HG02884 (cell line): ENCODE measurements around the gene UGCG.
"Not testable (repeated sequence)": the region's sequence is repeated elsewhere in the genome, so short reads cannot be mapped to it uniquely, and the experiment has no call there.

Source experiments
- ATAC-seq: cut with Tn5 transposase; IDR thresholded peaks from one replicate; pipeline ENCODE4 v1.9.1; 2021; ENCODE audit warnings: mild to moderate bottlenecking, moderate library complexity; ENCODE audit not compliant: unreplicated experiment

Gene UGCG

DNA sequence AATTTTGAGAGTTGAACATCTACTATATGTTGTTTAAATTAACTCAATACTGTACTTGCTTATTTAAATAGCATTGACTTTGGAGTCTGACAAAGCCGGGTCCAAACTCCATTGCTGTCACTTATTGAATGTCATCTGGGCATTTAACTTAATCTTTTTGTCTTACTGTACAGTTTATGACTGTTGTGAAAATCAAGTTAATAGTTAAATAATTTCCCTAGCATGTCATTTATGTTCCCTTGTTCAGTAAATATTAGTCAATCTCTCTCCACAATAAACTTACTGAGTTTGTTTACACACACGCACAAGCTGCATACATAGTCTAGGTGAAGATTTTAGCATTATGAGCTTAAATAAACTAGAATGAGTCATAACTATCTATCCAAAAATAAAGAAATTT lies 6.3 kb upstream of the UGCG start:
- ATAC-seq: no peak

DNA sequence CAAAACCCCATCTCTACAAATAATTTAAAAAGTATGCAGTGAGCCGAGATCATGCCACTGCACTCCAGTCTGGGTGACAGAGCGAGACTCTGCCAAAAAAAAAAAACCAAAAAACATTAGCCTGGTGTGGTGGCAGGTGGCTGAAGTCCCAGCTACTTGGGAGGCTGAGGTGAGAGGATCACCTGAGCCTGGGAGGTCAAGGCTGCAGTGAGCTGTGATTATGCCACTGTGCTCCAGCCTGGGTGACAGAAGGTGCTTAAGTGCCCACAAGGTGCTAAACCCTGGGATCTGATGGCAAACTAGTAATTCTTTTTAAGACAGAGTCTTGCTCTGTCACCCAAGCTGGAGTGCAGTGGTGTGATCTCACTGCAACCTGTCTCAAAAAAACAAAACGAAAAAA lies 5.7 kb upstream of the UGCG start:
- ATAC-seq: not testable (repeated sequence)

DNA sequence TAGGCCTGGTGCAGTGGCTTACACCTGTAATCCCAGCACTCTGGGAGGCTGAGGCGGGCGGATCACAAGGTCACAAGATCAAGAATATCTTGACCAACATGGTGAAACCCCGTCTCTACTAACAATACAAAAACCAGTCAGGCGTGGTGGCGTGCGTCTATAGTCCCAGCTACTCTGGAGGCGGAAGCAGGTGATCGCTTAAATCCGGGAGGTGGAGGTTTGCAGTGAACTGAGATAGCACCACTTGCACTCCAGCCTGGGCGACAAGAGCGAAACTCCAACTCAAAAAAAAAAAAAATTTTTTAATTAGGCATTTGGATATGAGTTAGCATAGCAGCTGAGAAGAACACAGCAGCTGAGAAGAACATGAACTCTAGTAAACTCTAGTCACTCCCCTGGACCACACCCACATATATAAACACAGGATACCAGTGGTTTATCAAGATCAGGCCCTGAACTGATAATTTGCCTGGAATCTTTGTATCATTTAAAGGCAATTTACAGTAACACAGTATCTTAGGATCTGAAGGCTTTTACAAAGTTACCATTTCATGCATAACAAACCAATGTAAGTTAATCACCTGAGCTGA lies 4.6 kb upstream of the UGCG start:
- no peak for ATAC-seq

DNA sequence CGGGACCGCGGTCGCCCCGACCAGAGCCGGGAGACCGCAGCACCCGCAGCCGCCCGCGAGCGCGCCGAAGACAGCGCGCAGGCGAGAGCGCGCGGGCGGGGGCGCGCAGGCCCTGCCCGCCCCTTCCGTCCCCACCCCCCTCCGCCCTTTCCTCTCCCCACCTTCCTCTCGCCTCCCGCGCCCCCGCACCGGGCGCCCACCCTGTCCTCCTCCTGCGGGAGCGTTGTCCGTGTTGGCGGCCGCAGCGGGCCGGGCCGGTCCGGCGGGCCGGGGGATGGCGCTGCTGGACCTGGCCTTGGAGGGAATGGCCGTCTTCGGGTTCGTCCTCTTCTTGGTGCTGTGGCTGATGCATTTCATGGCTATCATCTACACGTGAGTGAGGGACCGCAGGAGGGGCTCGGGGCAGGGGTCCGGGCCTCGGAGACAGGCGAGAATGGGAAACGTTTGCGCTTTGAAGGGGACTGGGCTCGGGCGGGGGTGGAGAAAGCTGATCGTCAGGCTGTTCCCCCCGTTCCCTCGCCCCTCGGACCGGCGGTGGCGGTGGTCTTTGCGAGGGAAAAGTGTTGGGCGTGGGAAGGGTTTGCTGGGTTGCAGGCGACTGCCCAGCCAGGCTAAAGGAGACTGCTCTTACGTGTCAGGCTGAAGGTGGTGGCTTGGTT lies 457 bp downstream of the UGCG start:
- ATAC-seq: peak; percentile 32

DNA sequence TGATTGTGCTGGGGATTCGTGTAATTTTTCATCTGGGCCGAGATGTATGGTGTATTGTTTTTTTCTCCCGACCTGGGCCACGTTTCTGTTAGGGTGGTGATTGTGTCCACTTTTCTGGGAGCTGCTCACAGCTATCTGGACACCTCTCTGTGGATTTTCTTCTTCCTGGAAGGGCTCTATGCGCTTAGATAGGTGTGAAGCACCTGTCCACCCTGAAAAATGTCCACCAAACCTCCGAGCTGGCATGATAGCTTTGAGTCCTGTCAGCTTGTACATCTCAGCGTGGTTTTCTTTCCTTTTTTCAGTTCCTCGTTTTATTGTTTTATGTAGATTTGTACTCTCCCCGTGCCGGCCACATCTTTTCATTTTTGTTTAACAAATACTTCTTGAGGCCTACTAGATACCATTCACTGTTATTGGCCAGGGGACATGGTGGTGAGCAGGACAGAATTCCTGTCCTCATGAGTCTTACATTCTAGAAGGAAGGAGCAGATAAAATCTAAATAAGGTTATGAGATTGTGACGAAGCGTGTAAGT lies 1.1 kb downstream of the UGCG start:
- peak; percentile 34 for ATAC-seq

DNA sequence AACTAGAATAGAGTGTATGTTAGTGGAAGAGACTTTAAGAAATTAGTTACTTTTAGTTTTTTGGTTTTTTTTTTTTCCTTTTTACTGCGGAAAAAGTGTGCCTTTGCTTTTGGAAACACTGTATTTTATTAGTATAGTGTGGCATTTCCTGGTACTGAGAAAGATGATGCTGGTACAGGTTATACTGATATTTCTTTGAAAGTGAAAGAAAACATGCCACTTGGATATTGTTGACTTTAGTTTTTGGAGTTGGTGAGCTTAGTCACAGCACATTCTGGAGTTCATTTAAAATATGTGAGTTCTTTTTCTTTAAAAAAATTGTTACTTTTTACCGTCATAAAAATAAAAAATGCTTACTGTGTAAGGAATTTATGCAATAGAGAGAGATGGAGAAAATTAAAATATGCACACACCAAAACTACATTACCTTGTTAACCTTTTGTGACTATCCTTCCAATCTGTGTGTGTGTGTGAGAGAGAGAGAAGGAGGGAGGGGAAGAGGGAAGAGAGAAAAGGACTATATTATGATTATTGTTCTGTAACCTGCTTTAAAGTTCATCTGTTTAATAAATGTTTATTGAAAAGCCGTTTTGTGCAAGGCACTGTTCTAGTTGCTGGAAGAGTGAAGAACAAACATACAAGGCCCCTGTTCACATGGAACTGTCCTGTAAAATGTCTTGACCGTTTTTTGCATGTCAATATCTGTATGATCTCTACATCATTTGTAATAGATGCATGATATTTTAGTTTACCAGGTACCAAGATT lies 1.9 kb downstream of the UGCG start:
- no peak for ATAC-seq

DNA sequence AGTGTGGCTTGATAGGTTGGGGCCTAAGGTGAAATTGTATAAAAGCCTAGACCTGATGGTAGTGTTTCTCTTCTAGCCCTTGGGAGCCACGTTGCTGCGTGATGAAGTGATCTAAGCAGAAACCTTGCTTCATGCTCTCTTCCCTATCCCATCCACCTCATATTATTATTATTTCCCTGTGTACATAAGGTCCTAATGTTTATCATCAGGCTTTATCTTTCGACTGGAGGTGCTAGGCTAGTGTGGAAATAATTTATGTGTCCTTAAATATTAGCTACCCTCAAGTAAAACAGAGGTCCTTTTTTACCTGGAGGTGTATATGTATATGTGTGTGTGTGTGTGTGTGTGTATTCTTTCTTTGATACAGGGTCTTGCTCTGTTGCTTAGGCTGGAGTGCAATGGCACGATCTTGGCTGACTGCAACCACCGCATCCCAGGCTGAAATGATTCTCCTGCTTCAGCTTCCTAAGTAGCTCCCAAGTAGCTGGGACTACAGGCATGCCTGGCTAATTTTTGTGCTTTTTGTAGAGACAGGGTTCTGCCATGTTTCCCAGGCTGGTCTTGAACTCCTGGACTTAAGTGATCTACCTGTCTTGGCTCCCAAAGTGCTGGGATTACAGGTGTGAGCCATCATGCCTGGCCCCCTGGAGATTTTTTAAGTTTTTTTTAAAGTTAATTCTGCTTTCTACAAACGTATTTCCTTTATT lies 3.7 kb downstream of the UGCG start:
- ATAC-seq: no peak

DNA sequence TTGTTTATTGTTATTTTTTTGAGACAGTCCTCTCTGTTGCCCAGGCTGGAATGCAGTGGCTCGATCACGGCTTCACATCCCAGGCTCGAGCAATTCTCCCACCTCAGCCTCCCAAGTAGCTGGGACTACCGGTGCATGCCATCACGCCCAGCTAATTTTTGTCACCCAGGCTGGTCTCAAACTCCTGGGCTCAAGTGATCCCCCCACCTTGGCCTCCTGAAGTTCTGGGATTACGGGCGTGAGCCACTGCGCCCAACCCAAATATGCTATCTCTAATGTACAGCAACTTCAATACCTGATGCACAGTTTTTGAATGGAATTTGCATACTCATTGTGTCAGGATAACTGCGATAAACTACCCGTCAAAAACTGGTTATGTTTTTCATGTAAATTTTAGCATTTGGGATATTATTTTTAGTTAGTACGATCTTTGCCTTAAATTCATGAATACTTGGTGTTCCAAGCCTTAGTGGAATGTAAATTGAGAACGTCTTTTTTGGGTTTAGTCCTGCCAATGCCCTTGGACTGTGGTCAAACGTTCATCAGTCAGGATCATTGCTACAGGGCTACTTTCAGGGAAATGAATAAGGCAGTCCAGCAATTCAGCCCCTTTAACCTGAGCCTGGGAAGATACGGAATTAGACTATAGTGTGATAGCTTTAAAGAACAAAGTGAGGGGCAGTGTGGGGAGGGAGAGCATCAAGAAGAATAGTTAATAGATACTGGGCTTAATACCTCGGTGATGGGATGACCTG lies 4.4 kb downstream of the UGCG start:
- ATAC-seq: no peak

DNA sequence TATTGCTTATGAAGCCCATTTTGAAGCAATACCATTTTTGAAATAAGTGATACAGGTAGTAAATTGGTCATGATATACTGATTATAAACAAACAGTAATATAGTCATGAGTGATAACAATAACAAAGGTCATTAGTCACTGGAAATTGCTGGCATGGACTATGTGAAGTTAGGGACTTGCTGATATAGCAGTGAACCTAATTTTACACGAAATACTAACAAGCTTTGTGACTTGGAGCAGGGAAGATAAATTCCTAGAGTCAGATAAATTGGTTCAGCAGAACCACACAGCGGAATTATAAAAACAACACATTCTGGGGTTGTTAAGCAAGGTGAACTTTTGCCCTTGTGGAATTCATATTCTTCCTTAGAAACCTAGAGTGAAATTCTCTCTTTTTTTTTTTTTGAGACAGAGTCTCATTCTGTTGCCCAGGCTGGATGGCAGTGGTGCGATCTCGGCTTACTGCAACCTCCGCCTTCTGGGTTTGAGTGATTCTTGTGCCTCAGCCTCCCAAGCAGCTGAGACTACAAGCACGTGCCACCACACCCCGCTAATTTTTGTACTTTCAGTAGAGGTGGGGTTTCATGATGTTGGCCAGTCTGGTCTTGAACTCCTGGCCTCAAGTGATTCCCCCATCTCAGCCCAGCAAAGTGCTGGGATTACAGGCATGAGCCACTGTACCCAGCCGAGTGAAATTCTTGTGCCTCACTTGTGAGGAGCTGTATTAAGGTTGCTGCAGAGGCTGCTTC lies 6.0 kb downstream of the UGCG start:
- no peak for ATAC-seq

DNA sequence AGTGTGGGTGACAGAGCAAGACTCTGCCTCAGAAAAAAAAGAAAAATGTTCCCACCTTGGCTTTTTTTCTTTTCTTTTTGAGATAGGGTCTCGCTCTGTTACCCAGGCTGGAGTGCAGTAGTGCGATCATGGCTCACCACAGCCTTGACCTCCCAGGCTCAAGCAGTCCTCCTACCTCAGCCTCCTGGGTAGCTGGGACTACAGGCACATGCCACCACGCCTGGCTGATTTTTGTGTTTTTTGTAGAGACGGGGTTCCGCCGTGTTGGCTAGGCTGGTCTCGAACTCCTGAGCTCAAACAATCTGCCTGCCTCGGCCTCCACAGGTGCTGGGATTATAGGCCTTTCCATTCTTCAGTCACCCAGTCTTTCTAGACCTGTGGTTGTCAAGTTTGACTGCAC lies 6.9 kb downstream of the UGCG start:
- not testable (repeated sequence) for ATAC-seq

DNA sequence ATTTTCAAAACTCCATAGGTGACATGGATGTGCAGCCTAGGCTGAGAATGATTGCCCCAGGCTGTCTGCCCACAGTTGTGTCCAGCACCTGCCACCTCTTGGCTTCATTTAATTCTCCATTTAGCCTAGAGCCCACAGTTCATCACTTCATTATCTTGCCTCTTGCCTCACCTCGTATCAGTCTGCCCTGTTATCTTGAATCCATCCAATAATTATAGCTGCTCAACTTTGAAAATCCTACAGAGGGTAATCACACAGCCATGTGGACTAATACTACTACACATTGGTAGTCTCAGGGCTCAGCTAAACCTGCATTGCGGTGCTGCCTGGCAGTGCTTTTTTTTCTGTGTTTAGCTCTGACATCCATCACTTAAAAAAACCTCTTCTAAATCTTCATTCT lies 7.4 kb downstream of the UGCG start:
- no peak for ATAC-seq

DNA sequence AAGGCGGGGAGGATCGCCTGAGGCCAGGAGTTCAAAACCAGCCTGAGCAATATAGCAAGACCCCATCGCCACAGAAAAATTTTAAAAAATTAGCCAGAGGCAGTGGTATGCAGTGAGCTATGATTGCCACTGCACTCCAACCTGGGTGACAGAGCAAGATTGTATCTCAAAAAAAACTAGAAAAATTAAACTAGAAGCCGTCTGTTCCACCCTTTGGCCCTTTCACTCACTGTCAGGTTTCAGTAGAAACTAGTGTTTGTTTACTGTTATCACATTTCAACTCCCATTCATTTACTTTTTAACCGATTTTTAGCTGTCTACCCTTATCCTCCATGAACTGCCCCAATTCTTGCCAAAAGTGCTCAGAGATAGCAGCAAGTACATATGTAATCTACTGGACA lies 8.3 kb downstream of the UGCG start:
- no peak for ATAC-seq

DNA sequence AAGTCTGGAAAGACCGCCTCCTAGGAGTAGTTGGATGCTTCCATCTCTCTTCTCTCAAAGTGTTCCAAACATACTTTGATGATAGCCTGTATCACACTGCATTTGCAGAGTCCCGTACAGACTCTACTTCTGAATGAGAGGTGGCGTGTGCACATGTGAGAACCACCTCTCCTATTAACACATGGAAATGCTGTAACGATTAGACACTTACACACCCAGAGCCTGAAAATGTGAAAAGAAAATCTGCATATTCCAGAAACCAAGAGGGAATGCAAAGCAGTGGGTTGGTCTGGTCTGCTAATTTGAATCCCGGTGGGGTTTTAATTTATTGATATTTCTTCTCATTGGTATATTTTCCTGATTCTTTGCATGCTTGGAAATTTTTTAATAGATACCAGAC lies 10.5 kb downstream of the UGCG start:
- no peak for ATAC-seq

DNA sequence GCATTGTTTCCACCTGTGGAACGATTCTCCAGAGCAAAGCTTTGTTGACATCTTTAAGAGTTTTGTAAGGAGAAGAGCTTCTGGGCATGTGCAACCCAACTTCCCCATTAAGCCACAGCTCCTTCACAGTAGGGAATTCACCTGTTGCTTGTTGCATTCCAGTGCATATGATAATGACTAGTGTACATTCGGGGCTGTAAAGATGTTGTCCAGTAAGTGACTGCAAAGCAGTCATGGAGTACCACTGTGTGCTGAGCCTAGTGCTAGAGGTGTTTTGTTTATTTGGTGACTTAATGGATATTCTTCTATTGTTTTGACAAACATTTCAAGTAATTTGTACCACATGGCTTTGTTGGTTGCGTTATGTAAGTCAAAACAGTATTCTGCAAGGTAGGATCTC lies 12.8 kb downstream of the UGCG start:
- peak; percentile 43 for ATAC-seq

DNA sequence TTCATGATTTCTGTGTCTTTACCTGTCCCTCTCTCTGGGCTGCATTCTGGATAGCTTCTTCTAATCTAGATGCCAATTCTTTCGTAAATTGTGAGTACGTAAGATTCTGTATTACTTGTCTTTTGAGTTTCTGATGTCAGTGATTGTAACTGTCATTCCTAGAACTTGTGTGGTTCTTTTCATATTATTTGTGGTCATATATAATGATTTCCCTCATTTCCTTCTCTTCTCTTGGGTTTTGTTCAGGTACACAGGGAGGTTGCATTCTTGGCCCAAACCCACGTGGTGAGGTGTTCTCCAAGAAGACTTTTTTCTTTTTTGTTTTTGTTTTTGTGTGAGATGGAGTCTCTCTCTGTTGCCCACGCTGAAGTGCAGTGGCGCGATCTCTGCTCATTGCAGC lies 13.8 kb downstream of the UGCG start:
- ATAC-seq: no peak

DNA sequence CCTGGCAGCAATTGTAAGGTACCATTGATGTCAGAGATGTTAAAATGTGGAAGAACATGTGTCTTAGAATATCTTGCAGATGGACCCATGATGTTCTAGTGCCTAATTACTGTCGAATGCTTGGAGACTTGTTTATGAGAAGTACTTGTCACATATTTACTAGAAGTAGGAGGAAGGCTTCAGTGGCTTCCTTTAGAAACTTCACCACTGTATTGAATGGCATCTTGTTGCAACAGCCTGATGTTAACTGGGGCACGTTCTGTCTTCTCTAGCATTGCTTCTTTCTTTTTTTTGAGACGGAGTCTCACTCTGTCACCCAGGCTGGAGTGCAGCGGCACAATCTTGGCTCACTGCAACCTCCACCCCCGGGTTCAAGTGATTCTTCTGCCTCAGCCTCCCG lies 16.5 kb downstream of the UGCG start:
- no peak for ATAC-seq

DNA sequence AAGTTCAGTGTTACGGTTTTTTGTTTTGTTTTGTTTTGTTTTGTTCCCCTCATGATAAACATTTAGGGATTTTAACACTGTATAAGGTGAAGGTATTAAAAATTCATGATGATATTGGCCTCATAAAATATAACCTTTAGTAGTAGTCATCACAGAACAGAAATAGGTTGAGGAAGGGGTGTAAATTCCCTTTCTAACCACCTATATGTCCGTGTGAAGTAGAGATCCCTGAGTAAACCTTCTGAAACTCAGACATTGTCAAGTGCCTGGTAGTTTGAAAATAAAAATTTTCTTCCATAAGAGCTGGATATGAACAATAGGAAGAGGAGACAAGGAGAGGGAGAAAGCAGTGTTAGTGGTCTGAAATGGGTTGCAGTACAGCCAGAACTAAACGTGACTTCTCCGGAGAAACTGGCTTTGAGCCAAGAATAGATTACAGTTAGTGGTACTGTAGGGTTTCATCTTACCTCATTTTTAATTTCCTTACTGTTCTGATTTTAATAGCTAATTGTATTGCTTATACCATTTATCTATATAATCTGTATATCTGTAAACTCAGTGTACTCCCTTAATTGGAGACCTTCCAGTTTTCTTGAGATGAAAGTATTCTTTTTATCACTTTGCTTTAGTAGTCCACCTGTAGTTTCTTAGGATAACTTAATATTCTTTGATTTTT lies 18.3 kb downstream of the UGCG start:
- no peak for ATAC-seq

DNA sequence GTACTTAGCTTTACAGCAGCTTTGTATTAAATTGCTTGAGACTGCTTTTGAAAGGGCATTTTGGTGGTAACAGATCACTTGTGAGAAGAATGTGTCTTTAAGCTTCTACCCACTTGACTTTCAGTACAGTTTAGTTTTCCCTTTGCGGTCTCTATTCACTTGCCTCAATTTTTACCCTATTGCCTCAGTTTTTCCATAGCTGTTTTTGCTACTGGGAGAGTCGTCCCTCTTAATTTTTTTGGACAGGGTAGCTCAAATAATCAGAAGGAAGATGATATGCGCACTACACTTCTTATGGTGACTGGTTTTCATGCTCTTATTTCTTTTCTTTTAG lies 18.8 kb downstream of the UGCG start:
- no peak for ATAC-seq

DNA sequence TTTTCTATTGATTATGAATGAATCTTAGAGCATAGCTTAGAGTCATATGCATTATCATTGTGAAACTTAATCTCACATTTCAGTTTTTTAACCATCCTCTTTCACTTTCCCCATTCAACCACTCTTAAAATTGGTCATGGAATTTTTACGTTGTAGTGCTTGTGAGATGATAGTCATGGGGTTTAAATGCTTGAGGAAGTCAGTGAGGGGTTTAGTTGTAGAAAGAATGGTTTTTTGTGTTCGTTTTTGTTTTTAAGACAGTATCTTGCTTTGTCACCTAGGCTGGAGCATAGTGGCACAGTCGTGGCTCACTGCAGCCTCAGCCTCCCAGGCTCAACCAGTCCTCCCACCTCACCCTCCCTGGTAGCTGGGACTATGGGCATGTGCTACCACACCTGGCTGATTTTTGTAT lies 19.6 kb downstream of the UGCG start:
- peak; percentile 61 for ATAC-seq

DNA sequence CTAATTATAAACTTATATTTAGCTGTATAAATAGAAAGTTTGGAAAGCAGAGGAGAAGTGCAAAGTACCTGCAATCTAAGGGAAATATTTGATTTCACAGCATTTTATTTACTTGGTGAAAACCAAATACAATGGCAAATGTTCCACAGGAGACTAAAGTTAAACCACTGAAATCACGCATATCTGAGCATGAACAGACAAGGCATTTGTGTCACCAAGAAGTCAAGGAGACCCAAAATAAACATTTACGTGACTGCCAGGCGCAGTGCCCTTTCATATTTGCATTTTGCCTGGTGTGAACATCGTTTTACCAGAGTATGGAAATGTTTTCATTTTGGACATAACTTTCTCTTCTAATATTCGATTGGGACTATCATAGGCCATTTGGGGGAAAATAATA lies 20.6 kb downstream of the UGCG start:
- ATAC-seq: no peak
